Upper lobe of left lung (tissue), 6 donors: ENCODE results near the gene CACHD1. TPM values are rescaled to one million over a fixed set of nuclear protein-coding genes. Genes with fewer than 3 reads are reported as not detected.
A peak's percentile ranks its signal among the peaks of the same experiment; 100 is the strongest.

Source experiments
- ATAC-seq, 2 donors: fragments of 200-7000 bp; cut with Tn5 transposase; one replicate each; pipeline ENCODE4 v1.9.1; 2022; ENCODE audit warnings: mild to moderate bottlenecking in 2 of 2, moderate library complexity in 2 of 2; ENCODE audit not compliant: low FRiP score in 2 of 2
- DNase-seq, 2 donors: peaks; one replicate each; pipeline ENCODE4 v3.0.0-alpha.2; 2019 to 2020
- H3K27ac ChIP-seq, 4 donors: fragments of 200-600 bp; sonication (generic); one replicate each; pipeline ENCODE4 v1.5.1; 2016 to 2019
- H3K27me3 ChIP-seq, 4 donors: fragments of 200-600 bp; sonication (generic); one replicate each; pipeline ENCODE4 v1.5.1; 2017 to 2019
- H3K36me3 ChIP-seq, 4 donors: fragments of 200-600 bp; sonication (generic); one replicate each; pipeline ENCODE4 v1.5.1; 2016 to 2019
- H3K4me1 ChIP-seq, 4 donors: fragments of 200-600 bp; sonication (generic); one replicate each; pipeline ENCODE4 v1.5.1; 2018 to 2019
- H3K4me3 ChIP-seq, 4 donors: fragments of 200-600 bp; sonication (generic); one replicate each; pipeline ENCODE4 v1.5.1; 2017 to 2019; ENCODE audit warnings: mild to moderate bottlenecking in 2 of 4, moderate library complexity in 1 of 4
- H3K9me3 ChIP-seq, 4 donors: fragments of 200-600 bp; sonication (generic); one replicate each; pipeline ENCODE4 v1.5.1; 2018 to 2019
- CTCF ChIP-seq, 6 experiments: fragments of 450-650 bp in 4 of 6; fragments of 200-600 bp in 2 of 6; sonication (generic) in 2 of 6; IDR thresholded peaks; one replicate each; pipeline ENCODE4 v1.5.1; 2016 to 2019; ENCODE audit warnings: antibody characterized with exemption in 6 of 6
- EP300 ChIP-seq, 4 donors: sonication (generic); formaldehyde crosslinking; IDR thresholded peaks; one replicate each; pipeline ENCODE4 v1.5.1; 2017; ENCODE audit warnings: antibody characterized with exemption in 4 of 4, control low read depth in 2 of 4
- POLR2A ChIP-seq, 4 donors: fragments of 450-650 bp; IDR thresholded peaks; one replicate each; pipeline ENCODE4 v1.5.1; 2016 to 2017; ENCODE audit warnings: antibody characterized with exemption in 4 of 4, mild to moderate bottlenecking in 2 of 4
- POLR2AphosphoS5 ChIP-seq, 2 donors: sonication (generic); formaldehyde crosslinking; IDR thresholded peaks; one replicate each; pipeline ENCODE4 v1.5.1; 2017; ENCODE audit warnings: antibody characterized with exemption in 2 of 2
- WGBS, 2 donors: methylation state at CpG; one replicate each; pipeline ENCODE4 v1.1.5; 2017 to 2018; 5-methylcytosine and 5-hydroxymethylcytosine counted together
- total RNA-seq, 6 donors: library from RNA; depleted of rRNA in 4 of 6; stranded (reverse); fragments of >200 nt in 4 of 6; gene quantifications; one replicate each; pipeline versions ENCODE4 v1.1.0 to v1.2.1, GENCODE V29; 2016 to 2021
- donor health status: DM: no; HTN: no; CAD: no; lungs with moderate emphysema.
- donor health status: DM: no; HTN: yes; CAD: no; lungs with severe emphysema.

Gene CACHD1
- 10 to 100 TPM in 5 of 6 donors, 1 to 10 TPM in 1; 7.3 to 26.3 (median 22.9) TPM for total RNA-seq

GRCh38 chr1:64469977-64470664 lies at the start of gene CACHD1:
Gene CACHD1, plus strand, starts transcription at chr1:64470129. Its CDS starts 616 bp downstream, at chr1:64470745.
- TF ChIP-seq POLR2A (IDR thresholded peaks at IDR 0.05) (peak in 2 of 4 donors; percentile 41 to 68), CTCF (IDR thresholded peaks at IDR 0.05) (peak in 5 of 6 experiments; percentile 34 to 65 (median 37)), EP300 (IDR thresholded peaks at IDR 0.05) (no peak), POLR2AphosphoS5 (IDR thresholded peaks at IDR 0.05) (peak in 1 of 2 donors; percentile 86)
- Histone ChIP-seq H3K27ac (peak within 1 kb of the TSS; percentile 77 to 89 (median 82)), H3K9me3 (no peaks in the 10 kb centered on the region), H3K27me3 (peaks cover 0 to 11% (median 2%) of the 10 kb centered on the region in 4 donors), H3K4me1 (peaks cover 9 to 42% (median 27%) of the 10 kb centered on the region in 4 donors), H3K36me3 (no peaks in the 10 kb centered on the region), H3K4me3 (peak within 1 kb of the TSS; percentile 68 to 84 (median 82))
- peak; percentile 80 to 87 for ATAC-seq
- peak; percentile 84 to 94 for DNase-seq
- 0 to 1% methylated on average over 33 to 71 of the region's 82 CpGs for WGBS, 2 donors

GRCh38 chr1:64421377-64421776 lies 48.6 kb upstream of the CACHD1 start:
- Histone ChIP-seq H3K4me1 (no peaks in the 10 kb centered on the region), H3K36me3 (no peaks in the 10 kb centered on the region), H3K27me3 (no peaks in the 10 kb centered on the region), H3K27ac (no peak overlapping the region), H3K9me3 (no peaks in the 10 kb centered on the region), H3K4me3 (no peak overlapping the region)
- no peak for TF ChIP-seq CTCF (IDR thresholded peaks at IDR 0.05)
- no peak for TF ChIP-seq POLR2AphosphoS5 (IDR thresholded peaks at IDR 0.05)
- no peak for TF ChIP-seq POLR2A (IDR thresholded peaks at IDR 0.05)
- no peak for TF ChIP-seq EP300 (IDR thresholded peaks at IDR 0.05)
- 92 to 93% methylated on average over 4 of the region's 4 CpGs for WGBS, 2 donors
- DNase-seq (no peak), ATAC-seq (no peak)

- Histone ChIP-seq H3K4me3 (no peak overlapping the region), H3K27ac (no peak overlapping the region), H3K9me3 (no peaks in the 10 kb centered on the region), H3K36me3 (no peaks in the 10 kb centered on the region), H3K4me1 (no peaks in the 10 kb centered on the region), H3K27me3 (no peaks in the 10 kb centered on the region)
- WGBS, 2 donors = 78 to 80% methylated on average over 4 of the region's 4 CpGs
- TF ChIP-seq EP300 (IDR thresholded peaks at IDR 0.05) (no peak), CTCF (IDR thresholded peaks at IDR 0.05) (no peak), POLR2A (IDR thresholded peaks at IDR 0.05) (no peak), POLR2AphosphoS5 (IDR thresholded peaks at IDR 0.05) (no peak)
- DNase-seq (no peak), ATAC-seq (no peak)
These were observed 46.4 kb upstream of the CACHD1 start for GRCh38 chr1:64423526-64423925.

DNA sequence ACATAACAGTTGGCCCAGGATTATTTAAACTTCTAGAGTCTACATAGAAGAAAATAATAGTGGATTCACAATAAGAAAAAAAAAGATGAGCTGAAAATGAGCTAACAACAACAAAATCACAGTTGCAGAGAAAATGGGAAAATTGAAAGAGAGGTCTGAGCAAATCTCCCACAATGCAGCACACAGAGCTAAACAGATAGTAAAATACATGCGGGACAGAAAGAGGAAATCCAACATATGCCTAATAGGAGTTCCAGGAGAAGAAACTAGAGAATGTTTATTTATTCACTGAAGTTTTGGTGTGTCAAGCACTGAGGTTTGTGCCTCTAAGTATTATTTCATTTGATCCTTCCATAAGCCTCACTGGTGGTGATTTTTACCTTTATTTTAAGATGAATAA lies 45.5 kb upstream of the CACHD1 start:
- Histone ChIP-seq H3K4me1 (no peaks in the 10 kb centered on the region), H3K9me3 (no peaks in the 10 kb centered on the region), H3K27ac (no peak overlapping the region), H3K4me3 (no peak overlapping the region), H3K36me3 (no peaks in the 10 kb centered on the region), H3K27me3 (no peaks in the 10 kb centered on the region)
- ATAC-seq (no peak), DNase-seq (no peak)
- WGBS, 2 donors = 94 to 100% methylated on average over 1 of the region's 1 CpG
- TF ChIP-seq EP300 (IDR thresholded peaks at IDR 0.05) (no peak), POLR2AphosphoS5 (IDR thresholded peaks at IDR 0.05) (no peak), POLR2A (IDR thresholded peaks at IDR 0.05) (no peak), CTCF (IDR thresholded peaks at IDR 0.05) (no peak)

- no peaks in the 10 kb centered on the region for H3K27me3 ChIP-seq
- DNase-seq (no peak), ATAC-seq (no peak)
- WGBS, 2 donors = 92 to 98% methylated on average over 2 of the region's 2 CpGs
- H3K4me3 ChIP-seq = no peak overlapping the region
- H3K27ac ChIP-seq = no peak overlapping the region
- no peaks in the 10 kb centered on the region for H3K36me3 ChIP-seq
- H3K4me1 ChIP-seq = no peaks in the 10 kb centered on the region
- no peak for TF ChIP-seq POLR2AphosphoS5 (IDR thresholded peaks at IDR 0.05)
- TF ChIP-seq CTCF (IDR thresholded peaks at IDR 0.05) = no peak
- no peak for TF ChIP-seq POLR2A (IDR thresholded peaks at IDR 0.05)
- TF ChIP-seq EP300 (IDR thresholded peaks at IDR 0.05) = no peak
- no peaks in the 10 kb centered on the region for H3K9me3 ChIP-seq
These were observed 44.4 kb upstream of the CACHD1 start for GRCh38 chr1:64425521-64425920.
